LNCAP (cell line): ENCODE measurements around the gene TBC1D3I.
"Not testable (repeated sequence)": the region's sequence is repeated elsewhere in the genome, so short reads cannot be mapped to it uniquely, and the experiment has no call there.

Experiments used
- CTCF ChIP-seq: fragments of 450-650 bp; IDR thresholded peaks from 2 replicates; pipeline ENCODE4 v1.5.1; 2017; ENCODE audit warnings: mild to moderate bottlenecking

TBC1D3I gene

GRCh38 chr17:36264470-36264869 lies at the start of gene TBC1D3I:
Gene TBC1D3I, minus strand, starts transcription at chr17:36264570. Its CDS starts 1,585 bp downstream, at chr17:36262985.
- not testable (repeated sequence) for TF ChIP-seq CTCF

DNA sequence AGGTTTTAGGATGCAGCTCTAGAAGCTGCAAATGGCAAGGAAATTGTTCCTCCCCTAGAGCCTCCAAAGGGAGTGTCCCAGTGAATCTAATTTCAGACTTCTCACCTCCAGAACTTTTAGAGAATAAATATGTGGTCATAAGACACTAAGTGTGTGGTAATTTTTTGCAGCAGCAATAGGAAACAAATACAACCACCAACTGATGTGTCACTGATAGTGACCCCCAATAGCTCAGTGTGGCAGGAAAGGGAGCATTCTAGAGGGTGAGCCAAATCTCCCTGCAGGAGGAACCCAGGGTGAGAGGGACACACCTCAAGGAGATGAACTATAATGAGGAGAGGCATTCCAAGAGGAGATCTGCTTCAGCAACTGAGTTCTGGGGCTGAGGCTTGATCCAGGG lies 49.5 kb downstream of the TBC1D3I start:
- TF ChIP-seq CTCF, result no peak

- no peak for TF ChIP-seq CTCF
These were observed 50.7 kb downstream of the TBC1D3I start for GRCh38 chr17:36213695-36214094.

GRCh38 chr17:36212966-36213365 lies 51.4 kb downstream of the TBC1D3I start:
- no peak for TF ChIP-seq CTCF

DNA sequence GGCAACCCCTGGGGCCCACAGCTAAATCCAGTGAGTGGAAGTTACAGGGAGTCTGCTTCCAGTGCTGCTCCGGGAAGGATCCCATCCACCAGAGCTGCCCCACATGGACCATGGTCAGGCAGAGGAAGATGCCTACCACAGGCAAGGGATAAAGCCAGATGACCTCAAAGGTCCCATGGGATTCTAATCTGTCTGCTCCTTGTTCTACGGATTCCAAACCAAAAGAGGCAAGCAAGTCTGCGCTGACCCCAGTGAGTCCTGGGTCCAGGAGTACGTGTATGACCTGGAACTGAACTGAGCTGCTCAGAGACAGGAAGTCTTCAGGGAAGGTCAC lies 52.1 kb downstream of the TBC1D3I start:
- TF ChIP-seq CTCF, result no peak

DNA sequence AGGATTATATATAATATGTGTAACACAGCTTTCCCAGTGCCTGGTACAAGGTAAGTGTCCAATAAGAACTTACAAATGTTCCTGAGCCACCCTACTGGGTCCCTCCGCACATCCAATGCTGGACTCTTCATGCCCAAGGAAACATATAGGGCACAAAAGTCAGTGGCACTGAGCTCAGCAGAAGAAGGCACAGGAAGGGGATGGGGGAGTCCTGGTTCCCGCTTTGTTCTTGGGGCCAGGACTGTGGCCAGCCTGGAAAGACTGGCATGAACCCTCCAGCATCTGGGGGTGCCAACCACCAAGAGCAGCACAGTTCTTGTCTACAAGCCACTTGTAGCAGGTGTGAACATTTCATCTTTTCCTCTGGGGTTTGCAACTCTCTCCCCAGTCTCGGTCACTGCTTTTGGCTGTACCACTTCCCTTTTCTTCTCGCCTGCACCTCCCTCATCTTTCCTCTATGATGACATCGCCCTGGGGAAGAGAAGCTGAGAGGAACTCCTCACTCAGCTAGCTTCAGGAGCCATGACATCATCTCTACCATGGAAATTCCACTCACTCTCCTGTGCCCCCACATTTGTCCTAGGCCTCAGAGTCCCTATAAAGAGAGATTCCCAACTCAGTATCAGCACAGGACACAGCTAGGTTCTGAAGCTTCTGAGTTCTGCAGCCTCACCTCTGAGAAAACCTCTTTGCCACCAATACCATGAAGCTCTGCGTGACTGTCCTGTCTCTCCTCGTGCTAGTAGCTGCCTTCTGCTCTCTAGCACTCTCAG lies 53.7 kb downstream of the TBC1D3I start, which contains the start of gene CCL4L2:
Gene CCL4L2, plus strand, starts transcription at position 625 of the 773 bp plus-strand sequence.
- TF ChIP-seq CTCF, result not testable (repeated sequence)

GRCh38 chr17:36209575-36209974 lies 54.8 kb downstream of the TBC1D3I start:
- TF ChIP-seq CTCF, result no peak
